NCI-H446 (cell line): ENCODE measurements around the gene PCLAF.

Source experiments
- DNase-seq, 2 experiments: peaks; one replicate each; lab custom pipeline; 2025; lab: John Stamatoyannopoulos, UW

The PCLAF gene

DNA sequence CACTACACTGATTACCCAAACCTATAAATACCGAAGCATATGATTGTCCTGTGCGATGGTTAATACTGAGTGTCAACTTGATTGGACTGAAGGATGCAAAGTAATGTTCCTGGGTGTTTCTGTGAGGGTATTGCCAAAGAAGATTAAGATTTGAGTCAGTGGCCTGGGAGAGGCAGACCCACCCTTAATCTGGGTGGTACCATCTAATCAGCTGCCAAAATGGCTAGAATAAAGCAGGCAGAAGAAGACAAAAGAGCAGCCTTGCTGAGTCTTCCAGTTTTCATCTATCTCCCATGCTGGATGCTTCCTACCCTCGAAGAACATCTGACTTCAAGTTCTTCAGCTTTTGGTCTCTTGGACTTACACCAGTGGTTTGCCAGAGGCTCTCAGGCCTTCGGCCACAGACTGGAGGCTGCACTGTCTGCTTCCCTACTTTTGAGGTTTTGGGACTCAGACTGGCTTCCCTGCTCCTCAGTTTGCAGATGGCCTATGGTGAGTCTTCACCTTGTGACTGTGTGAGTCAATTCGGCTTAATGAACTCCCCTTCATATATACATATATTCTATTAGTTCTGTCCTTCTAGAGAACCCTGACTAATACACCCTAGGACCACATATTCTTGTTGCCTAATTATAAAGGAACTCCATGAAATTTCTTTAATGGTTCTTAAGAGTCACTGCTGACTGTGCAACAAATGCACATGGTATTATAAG, 56.9 kb downstream of the PCLAF start:
- DNase-seq = no peak

DNA sequence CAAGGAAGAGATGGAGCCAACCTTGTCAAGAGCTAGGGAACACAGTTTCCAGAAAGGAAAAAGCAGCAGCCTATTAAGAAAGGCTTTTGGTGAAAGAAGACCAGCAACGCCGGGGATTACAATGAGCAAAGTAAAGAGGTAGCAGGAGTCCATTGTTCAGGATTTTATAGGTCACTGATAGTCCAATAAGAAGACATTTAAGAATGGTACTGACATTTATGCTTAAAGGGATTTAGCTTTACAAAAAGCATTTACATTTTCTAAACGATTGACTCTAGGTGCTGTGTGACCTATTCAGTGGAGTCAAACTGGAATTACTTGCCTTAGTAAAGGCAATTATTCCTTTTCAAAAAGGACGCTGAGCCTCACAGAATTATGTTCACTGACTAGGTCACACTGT, 66.0 kb downstream of the PCLAF start:
- DNase-seq = no peak

DNA sequence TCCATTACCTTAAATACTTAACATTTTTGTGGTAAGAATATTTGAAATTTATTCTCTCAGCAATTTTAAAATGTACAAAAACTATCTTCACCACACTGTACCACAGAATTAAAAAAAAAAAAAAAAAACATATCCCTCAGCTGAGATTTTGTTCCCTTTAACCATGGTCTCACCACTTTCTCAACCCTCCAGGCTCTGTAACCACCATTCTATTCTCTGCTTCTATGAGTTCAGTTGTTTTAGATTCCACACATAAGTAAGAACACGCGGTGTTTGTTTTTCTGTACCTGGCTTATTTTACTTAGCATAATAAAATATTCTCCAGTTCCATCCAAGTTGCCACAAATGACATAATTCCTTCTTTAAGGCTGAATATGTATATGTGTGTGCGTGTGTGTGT, 66.8 kb downstream of the PCLAF start:
- no peak for DNase-seq
